ENCODE data around the gene AREL1.

AREL1 gene

GRCh38 chr14:74615735-74616134 lies 97.1 kb downstream of the AREL1 start:
- no peak overlapping the region for H3K4me3 ChIP-seq (ENCODE audit: low read depth in 1 of 2, low read length in 2 of 2)
- H3K36me3 ChIP-seq (ENCODE audit: insufficient read depth, low read length) = no peaks in the 10 kb centered on the region
- H3K9ac ChIP-seq (ENCODE audit: low read length) = no peak overlapping the region
- H3K27me3 ChIP-seq (ENCODE audit: control insufficient read depth in 1 of 2, insufficient read depth in 2 of 2, low read length in 2 of 2) = peaks cover 0 to 23% of the 10 kb centered on the region in 2 donors
- no peaks in the 10 kb centered on the region for H3K9me3 ChIP-seq (ENCODE audit: low read length)
- peaks cover 8% of the 10 kb centered on the region for H3K4me1 ChIP-seq (ENCODE audit: insufficient read depth, low read length)
- H3K27ac ChIP-seq (ENCODE audit: low read depth, low read length) = no peak overlapping the region

GRCh38 chr14:74614508-74615495 lies 98.1 kb downstream of the AREL1 start:
- peaks cover 8% of the 10 kb centered on the region for H3K4me1 ChIP-seq (ENCODE audit: insufficient read depth, low read length)
- H3K27ac ChIP-seq (ENCODE audit: low read depth, low read length) = no peak overlapping the region
- H3K4me3 ChIP-seq (ENCODE audit: low read depth in 1 of 2, low read length in 2 of 2) = no peak overlapping the region
- H3K36me3 ChIP-seq (ENCODE audit: insufficient read depth, low read length) = no peaks in the 10 kb centered on the region
- H3K9ac ChIP-seq (ENCODE audit: low read length) = no peak overlapping the region
- peaks cover 0 to 23% of the 10 kb centered on the region in 2 donors for H3K27me3 ChIP-seq (ENCODE audit: control insufficient read depth in 1 of 2, insufficient read depth in 2 of 2, low read length in 2 of 2)
- H3K9me3 ChIP-seq (ENCODE audit: low read length) = no peaks in the 10 kb centered on the region

GRCh38 chr14:74613211-74613914 lies 99.5 kb downstream of the AREL1 start:
- no peaks in the 10 kb centered on the region for H3K36me3 ChIP-seq (ENCODE audit: insufficient read depth, low read length)
- H3K4me1 ChIP-seq (ENCODE audit: insufficient read depth, low read length) = peaks cover 4% of the 10 kb centered on the region
- no peak overlapping the region for H3K4me3 ChIP-seq (ENCODE audit: low read depth in 1 of 2, low read length in 2 of 2)
- H3K27ac ChIP-seq (ENCODE audit: low read depth, low read length) = no peak overlapping the region
- no peaks in the 10 kb centered on the region for H3K9me3 ChIP-seq (ENCODE audit: low read length)
- no peak overlapping the region for H3K9ac ChIP-seq (ENCODE audit: low read length)
- H3K27me3 ChIP-seq (ENCODE audit: control insufficient read depth in 1 of 2, insufficient read depth in 2 of 2, low read length in 2 of 2) = peaks cover 0 to 23% of the 10 kb centered on the region in 2 donors

GRCh38 chr14:74612350-74613021 lies 100.4 kb downstream of the AREL1 start:
- H3K4me3 ChIP-seq (ENCODE audit: low read depth in 1 of 2, low read length in 2 of 2) = peak overlapping the region; percentile 35 to 54
- H3K9ac ChIP-seq (ENCODE audit: low read length) = no peak overlapping the region
- no peaks in the 10 kb centered on the region for H3K9me3 ChIP-seq (ENCODE audit: low read length)
- peaks cover 0 to 23% of the 10 kb centered on the region in 2 donors for H3K27me3 ChIP-seq (ENCODE audit: control insufficient read depth in 1 of 2, insufficient read depth in 2 of 2, low read length in 2 of 2)
- no peaks in the 10 kb centered on the region for H3K36me3 ChIP-seq (ENCODE audit: insufficient read depth, low read length)
- H3K4me1 ChIP-seq (ENCODE audit: insufficient read depth, low read length) = peaks cover 4% of the 10 kb centered on the region
- H3K27ac ChIP-seq (ENCODE audit: low read depth, low read length) = no peak overlapping the region

- H3K27ac ChIP-seq (ENCODE audit: low read depth, low read length) = no peak within 1 kb of the TSS
- no peaks in the 10 kb centered on the region for H3K9me3 ChIP-seq (ENCODE audit: low read length)
- H3K4me1 ChIP-seq (ENCODE audit: insufficient read depth, low read length) = peaks cover 4% of the 10 kb centered on the region
- H3K36me3 ChIP-seq (ENCODE audit: insufficient read depth, low read length) = no peaks in the 10 kb centered on the region
- H3K27me3 ChIP-seq (ENCODE audit: control insufficient read depth in 1 of 2, insufficient read depth in 2 of 2, low read length in 2 of 2) = peaks cover 0 to 23% of the 10 kb centered on the region in 2 donors
- H3K4me3 ChIP-seq (ENCODE audit: low read depth in 1 of 2, low read length in 2 of 2) = peak within 1 kb of the TSS; percentile 35 to 54
- H3K9ac ChIP-seq (ENCODE audit: low read length) = no peak within 1 kb of the TSS
Measured at GRCh38 chr14:74611650-74612349, 101.1 kb downstream of the AREL1 start, which contains the start of gene LTBP2. Gene LTBP2, minus strand, starts transcription at chr14:74612237. Its CDS starts 293 bp downstream, at chr14:74611944.

Data from muscle layer of colon (tissue), 2 donors.